ENCODE measurements around the gene DOK3.
"Not testable (repeated sequence)": the region's sequence is repeated elsewhere in the genome, so short reads cannot be mapped to it uniquely, and the experiment has no call there.

DOK3 gene

DNA sequence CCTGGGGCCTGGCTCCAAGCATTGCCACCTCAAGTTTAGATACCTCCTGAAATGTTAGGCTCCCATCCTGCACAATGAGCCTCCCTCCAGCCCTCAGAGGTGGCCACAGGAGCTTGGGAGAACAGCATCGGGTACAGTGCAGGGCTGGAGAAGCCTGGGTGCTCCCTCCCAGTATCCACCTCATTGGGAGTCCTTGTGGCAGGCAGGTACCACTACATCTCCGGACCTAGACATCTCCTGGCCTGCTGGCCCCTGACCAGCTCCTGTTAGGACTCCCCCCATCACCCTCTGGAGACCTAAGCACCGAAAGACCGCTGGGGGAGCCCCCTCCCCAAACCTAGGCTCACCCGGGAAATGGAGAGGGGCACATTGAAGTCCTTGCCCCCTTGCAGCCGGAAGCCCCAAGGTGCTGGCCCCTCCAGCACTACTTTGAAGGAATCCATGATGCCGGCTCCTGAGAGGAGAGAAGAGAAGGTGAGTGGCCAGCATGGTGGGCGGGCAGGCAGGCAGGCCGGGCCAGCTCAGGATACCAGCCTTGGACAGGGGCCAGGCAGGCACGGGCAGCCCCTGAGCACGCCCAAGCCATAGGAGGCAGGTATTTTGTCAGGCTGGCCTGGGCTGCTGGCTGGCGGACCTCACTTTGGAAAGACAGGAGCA, 13.4 kb downstream of the DOK3 start:
- peak; percentile 24 for DNase-seq

DNA sequence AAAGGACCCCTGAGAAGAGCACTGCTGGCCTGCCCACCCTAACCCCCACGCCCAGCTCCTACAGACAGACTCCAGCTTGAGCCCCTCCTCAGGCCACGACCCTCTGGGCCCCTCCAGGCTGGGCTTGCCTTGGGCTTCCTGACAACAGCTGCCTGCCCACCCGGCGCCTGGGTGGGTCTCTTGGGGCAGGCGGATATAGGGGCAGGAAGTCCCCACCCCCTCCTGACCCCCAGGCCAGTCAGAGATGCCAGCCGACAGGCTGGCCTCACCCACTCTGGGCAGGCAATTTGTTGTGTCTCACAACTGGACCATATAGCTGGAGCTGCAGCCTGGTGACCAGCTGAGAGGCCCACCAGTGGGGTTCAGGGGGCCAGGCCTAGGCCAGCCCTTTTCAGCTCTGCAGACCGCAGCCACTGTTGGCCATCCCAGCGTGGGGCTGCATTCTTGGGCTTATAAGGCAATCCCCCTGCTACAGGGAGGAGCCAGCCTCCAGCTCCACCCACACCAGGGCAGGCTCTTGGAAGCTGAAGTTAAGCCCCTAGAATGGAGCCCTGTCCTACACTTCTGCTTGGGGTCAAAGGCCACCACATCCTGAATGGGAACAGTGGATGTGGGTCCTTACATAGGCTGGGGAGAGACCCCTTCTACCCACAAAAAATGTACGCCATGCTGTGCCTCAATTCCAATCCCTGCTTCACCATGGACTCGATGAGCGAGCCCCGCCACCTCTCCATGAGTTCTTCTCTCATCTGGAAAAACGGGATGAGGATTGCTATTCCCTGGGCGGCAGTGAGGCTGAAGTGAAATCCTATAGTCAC, 14.2 kb downstream of the DOK3 start:
- DNase-seq, result peak; percentile 77

GRCh38 chr5:177494346-177495195, 15.1 kb downstream of the DOK3 start:
- peak; percentile 94 for DNase-seq

- peak; percentile 86 for DNase-seq
Observed at GRCh38 chr5:177493795-177494345, 15.8 kb downstream of the DOK3 start.

DNA sequence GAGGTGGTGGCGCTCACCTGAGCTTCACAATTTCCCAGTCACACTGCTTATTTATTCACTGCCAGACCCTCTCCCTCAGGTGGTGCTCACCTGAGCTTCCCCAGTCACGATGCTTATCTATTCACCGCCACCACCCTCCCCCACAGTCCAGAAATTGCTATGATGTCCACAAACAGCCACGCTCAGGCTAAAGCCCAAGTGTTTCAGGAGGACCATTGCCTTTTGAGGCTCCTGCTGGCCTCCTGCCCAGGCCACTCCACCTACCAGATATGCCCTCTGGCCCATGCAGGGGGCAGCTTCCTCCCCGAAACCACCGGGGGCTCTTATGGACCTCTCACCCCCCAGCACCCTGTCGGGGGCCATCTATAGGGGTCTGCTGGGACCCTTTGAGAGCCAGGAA, 16.8 kb downstream of the DOK3 start:
- DNase-seq, result no peak

DNA sequence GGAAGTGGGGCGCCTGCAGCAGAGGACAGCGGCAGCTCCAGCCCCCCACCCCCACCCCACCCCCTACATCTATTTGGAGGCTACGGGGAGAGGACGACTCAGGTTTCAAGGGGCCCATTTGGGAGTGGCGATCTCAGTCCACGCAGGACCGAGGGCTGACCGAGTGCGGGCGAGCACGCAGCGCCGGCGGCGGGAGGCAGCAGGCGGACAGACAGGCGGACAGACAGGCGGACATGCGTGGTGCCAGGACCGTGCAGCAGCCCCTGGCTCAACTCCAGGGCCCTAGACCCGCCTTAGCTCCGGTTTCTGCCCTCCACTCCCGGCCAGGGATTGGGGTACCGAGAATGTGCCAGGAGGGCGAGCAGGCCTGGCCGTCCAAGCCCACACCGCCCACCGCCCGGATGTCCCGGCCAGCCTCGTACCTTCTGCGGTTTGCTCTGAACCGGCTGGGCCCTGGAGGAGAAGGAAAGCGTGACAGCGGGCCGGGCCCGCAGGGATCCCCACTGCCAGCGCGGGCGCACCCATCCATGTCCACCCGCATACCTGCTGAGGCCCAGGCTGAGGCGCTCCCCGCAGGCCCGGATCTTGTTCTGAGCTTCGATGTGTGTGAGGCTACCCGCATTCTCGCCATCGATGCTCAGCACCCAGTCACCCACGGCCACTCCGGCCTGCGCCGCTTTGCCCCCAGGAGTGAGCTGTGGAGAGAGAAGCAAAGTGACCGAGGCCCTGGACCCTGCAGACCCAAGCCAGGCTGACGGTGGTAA, 17.5 kb downstream of the DOK3 start:
- no peak for DNase-seq

DNA sequence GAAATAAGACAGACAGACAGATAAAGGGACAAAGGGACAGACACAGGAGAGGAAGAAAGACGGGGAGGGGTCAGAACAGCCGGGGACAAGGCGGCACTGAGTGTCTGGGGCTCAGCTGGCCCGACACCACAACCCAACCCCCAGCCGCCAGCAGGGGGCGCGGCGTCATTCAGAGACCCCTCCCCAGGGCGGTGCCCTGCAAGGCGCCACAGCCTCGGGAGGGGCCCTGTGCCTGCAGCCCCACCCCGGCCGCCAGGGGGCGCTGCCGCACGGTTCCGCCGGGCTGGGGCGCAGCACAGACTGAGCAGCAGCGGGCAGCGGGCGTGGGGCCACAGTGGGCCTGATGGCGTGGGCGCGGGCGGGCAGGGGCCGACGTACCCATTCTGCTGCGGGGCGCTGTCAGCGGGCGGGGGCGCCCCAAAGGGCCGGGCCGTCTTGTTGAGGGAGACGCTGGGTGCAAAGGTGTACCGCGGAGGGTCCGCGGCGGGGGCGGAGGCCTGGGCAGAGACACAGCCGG, 18.1 kb downstream of the DOK3 start:
- no peak for DNase-seq

DNA sequence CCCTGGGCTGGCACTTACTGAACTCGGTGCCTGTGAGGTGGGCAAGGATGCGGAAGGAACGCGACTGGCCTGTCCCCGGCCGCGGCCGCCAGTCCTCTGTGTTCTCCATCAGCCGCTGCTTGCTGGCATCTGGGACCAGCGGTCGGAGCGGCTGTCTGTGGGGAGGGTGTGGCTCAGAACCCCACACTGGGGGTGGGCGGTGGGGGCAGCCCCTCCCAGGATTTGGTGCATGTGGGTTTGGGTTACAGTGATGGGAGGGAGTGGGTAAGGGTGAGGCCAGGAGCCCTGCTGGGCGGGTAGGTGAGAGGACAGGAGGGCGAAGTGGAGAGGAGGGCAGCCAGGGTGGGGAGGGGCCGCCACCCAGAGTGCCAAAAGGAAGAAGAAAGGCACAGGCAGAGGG, 18.6 kb downstream of the DOK3 start:
- no peak for DNase-seq

- DNase-seq, result no peak
Observed at GRCh38 chr5:177490311-177490991, 19.2 kb downstream of the DOK3 start.

- DNase-seq, result no peak
Observed at GRCh38 chr5:177489119-177489716, 20.4 kb downstream of the DOK3 start.

DNA sequence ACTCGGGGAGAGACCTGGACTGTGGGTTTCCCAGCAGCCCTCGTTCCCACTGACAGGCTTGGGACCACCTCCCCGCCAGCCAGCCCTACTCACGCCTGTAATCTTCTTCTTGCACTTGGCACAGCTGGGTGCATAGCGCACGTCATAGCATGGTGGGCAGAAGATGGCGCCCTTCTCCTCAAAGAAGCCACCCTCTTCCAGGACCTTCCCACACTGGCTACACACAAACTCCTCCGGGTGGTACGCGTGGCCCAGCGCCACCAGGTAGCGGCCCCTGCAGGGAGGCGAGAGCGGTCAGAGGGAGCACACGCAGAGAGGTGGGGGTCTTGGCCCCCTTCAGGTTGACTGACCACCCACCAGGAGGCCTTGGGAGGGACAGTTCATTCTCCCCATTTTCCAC, 21.7 kb downstream of the DOK3 start:
- no peak for DNase-seq

- no peak for DNase-seq
Observed at GRCh38 chr5:177487144-177487543, 22.5 kb downstream of the DOK3 start.

DNA sequence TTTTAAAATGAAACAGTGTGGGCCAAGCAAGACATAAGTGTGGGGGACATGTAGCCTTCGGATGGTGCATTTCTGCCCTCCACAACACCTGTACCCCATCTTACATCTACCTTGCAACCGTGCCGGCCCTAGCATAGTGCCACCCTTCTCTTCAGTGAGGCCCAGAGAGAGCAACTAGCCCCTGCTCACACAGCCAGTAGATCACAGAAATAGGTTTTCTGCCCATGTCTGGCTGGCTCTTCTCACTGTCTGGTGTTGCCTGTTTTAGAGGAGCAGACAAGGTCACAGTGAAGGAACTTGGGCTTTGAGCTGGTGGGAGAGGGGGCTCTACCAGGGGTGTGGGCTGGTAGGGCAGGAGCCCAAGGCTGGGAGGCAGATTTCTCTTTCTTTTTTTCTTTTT, 23.4 kb downstream of the DOK3 start:
- DNase-seq, result no peak

DNA sequence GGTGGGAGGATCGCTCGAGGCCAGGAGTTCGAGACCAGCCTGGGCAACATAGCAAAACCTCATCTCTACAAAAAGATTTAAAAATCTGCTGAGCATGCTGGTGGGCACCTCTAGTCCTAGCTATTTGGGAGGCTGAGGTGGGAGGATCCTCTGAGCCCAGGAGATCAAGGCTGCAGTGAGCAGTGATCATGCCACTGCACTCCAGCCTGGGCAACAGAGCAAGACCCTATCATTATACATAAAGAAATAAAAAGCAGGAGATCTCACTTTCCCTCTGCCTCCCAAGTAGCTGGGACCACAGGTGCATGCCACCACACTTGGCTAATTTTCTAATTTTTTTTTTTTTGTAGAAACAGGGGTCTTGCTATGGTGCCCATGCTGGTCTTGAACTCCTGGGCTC, 23.9 kb downstream of the DOK3 start:
- not testable (repeated sequence) for DNase-seq

DNA sequence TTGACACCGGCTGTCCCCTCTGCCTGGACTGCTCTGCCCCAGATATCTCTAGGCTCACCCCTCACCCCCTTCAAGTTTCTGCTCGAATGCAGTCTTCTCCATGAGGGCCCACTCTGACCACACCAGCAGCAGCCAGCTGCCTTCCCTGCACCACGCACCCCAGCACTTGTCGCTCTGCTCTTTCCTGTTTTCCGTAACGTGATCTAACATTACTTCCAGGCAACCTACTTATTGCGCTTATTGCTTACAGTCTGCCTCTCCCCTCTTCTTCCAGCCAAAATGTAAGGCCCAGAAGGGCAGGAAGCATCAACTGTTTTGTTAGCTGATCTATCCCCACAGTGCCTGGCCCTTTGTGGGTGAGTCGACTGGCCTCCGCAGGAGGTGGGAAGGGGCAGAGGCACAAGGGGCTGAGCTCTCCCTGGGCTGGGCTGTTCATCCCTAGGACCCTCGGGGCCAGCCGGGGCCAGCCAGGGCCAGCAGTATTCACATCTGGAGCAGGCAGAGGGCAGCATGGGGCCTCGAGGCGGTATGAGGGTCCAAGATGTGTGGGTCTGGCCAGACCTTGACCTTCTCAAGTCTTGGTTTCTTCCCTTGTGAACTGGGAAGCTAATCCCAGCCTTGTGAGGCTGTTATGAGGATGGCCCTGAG, 24.6 kb downstream of the DOK3 start:
- no peak for DNase-seq

GRCh38 chr5:177483994-177484901, 25.4 kb downstream of the DOK3 start:
- no peak for DNase-seq

DNA sequence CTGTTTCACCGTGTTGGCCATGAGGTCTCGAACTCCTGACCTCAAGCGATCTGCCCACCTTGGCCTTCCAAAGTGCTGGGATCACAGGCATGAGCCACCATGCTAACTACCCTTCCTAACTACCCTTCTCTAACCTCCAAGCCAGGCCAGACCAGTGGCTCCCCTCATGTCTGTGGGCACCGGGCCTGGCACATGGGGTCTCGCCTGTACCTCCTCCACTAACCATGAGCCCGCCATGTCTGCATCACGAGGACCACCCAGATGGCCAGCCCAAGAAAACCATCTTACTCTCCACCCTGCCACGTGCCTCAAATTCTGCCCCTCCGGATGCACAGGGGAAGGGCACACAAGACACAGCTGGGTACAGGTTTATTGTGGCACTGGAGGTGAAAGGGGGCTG, 26.6 kb downstream of the DOK3 start:
- DNase-seq, result no peak

- DNase-seq, result no peak
Observed at GRCh38 chr5:177482359-177482795, 27.2 kb downstream of the DOK3 start.

DNA sequence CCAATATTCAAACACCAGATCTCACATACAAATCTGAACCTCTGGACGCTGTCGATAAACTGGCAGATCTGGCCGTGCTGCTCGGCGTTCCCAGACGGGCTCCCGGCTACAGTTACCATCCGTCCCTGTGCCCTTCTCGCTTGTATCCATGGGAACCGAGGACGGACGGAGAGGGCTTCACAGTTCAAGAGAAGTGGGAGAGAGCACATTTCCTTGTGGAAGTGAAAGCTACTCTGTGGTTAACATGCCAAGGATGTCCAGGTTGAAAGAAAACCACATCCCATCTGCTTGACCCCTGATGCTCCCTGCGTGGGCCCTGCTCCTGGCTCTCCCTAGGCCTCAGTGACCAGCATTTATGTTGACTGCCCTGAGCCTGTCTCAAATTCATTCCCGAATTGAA, 29.9 kb downstream of the DOK3 start:
- DNase-seq, result peak; percentile 67

Measured in inflammatory macrophage treated with lipopolysaccharide for 4 hours (primary cell).